HL-60 (cell line): Measurements from ENCODE around the gene ZNF281.

Experiments
- POLR2AphosphoS5 ChIP-seq: IDR thresholded peaks from 2 replicates; pipeline ENCODE4 v1.6.1; 2012; ENCODE audit warnings: low read depth
- TF ChIP-seq, protein P1 (sequence below): IDR thresholded peaks from one replicate; pipeline ENCODE4 v1.5.1; 2011; ENCODE audit warnings: low read length, control low read depth, inconsistent platforms; ENCODE audit not compliant: insufficient read depth

GRCh38 chr1:200373811-200374231 lies 36.0 kb downstream of the ZNF281 start:
- TF ChIP-seq, protein P1, sequence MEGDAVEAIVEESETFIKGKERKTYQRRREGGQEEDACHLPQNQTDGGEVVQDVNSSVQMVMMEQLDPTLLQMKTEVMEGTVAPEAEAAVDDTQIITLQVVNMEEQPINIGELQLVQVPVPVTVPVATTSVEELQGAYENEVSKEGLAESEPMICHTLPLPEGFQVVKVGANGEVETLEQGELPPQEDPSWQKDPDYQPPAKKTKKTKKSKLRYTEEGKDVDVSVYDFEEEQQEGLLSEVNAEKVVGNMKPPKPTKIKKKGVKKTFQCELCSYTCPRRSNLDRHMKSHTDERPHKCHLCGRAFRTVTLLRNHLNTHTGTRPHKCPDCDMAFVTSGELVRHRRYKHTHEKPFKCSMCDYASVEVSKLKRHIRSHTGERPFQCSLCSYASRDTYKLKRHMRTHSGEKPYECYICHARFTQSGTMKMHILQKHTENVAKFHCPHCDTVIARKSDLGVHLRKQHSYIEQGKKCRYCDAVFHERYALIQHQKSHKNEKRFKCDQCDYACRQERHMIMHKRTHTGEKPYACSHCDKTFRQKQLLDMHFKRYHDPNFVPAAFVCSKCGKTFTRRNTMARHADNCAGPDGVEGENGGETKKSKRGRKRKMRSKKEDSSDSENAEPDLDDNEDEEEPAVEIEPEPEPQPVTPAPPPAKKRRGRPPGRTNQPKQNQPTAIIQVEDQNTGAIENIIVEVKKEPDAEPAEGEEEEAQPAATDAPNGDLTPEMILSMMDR: no peak
- TF ChIP-seq POLR2AphosphoS5: no peak
